HCT116 (cell line): ENCODE results near the gene MIPEP. TPM values are rescaled to one million over a fixed set of nuclear protein-coding genes. Genes with fewer than 3 reads are reported as not detected.

Experiments used
- ATAC-seq: fragments of 200-7000 bp; cut with Tn5 transposase; 2 replicates; pipeline ENCODE4 v1.9.1; 2020; ENCODE audit warnings: mild to moderate bottlenecking, moderate library complexity
- BruUV-seq: library from RNA; stranded (reverse); fragments of 400-500 nt; replicated peaks from 2 replicates; lab custom pipeline; 2021; lab: Mats Ljungman, UMichigan
- CTCF ChIA-PET: fragments of 300-600 bp; sonication (Branson Sonifier 250); formaldehyde crosslinking; loops from one replicate; lab custom pipeline; 2021; ENCODE audit warnings: antibody characterized with exemption; lab: Charles Lee
- POLR2A ChIA-PET: fragments of 300-600, 350-600 bp; sonication (Branson Sonifier 250); formaldehyde crosslinking; loops from one replicate; lab custom pipeline; 2021; ENCODE audit warnings: antibody characterized with exemption; lab: Charles Lee
- RAD21 ChIA-PET, 2 experiments: fragments of 300-600 bp; sonication (Branson Sonifier 250); formaldehyde crosslinking; loops; one replicate each; lab custom pipeline; 2023; ENCODE audit warnings: low total read pairs in 2 of 2; ENCODE audit not compliant: uncharacterized antibody in 2 of 2, unreplicated experiment in 2 of 2, low non-redundant PET in 1 of 2; lab: Charles Lee
- DNase-seq: peaks from one replicate; pipeline ENCODE4 v3.0.0-alpha.2; 2010; ENCODE audit warnings: low read depth, low spot score
- H2AFZ ChIP-seq: fragments of 200-600 bp; shearing (Covaris generic), sonication (generic); 2 replicates; pipeline ENCODE4 v1.6.1; 2017; ENCODE audit warnings: low read depth, mixed run types, mixed read lengths, antibody characterized with exemption, low read length; ENCODE audit not compliant: poor library complexity, severe bottlenecking
- H3K27ac ChIP-seq: 2 replicates; pipeline ENCODE4 v1.5.1; 2012; ENCODE audit warnings: low read depth, low read length
- H3K27me3 ChIP-seq: fragments of 200-600 bp; sonication (generic); 2 replicates; pipeline ENCODE4 v1.6.1; 2016; ENCODE audit warnings: mixed run types, low read length, mixed read lengths; ENCODE audit not compliant: insufficient read depth
- H3K36me3 ChIP-seq, 2 experiments: fragments of 200-500 bp in 1 of 2; fragments of 200-600 bp in 1 of 2; sonication (Bioruptor generic) in 1 of 2; sonication (generic) in 1 of 2; 2 replicates each; pipeline versions ENCODE4 v1.5.1 to v1.6.1; 2014 to 2016; ENCODE audit warnings: low read length in 2 of 2, inconsistent platforms in 1 of 2, mixed read lengths in 1 of 2, mixed run types in 1 of 2; ENCODE audit not compliant: insufficient read depth in 2 of 2, control insufficient read depth in 1 of 2
- H3K4me1 ChIP-seq, 2 experiments: fragments of 200-600 bp in 1 of 2; sonication (generic) in 1 of 2; 2 replicates each; pipeline versions ENCODE4 v1.5.1 to v1.6.1; 2012 to 2017; ENCODE audit warnings: low read length in 2 of 2, inconsistent platforms in 1 of 2, mild to moderate bottlenecking in 1 of 2, mixed read lengths in 1 of 2, mixed run types in 1 of 2, moderate library complexity in 1 of 2; ENCODE audit not compliant: insufficient read depth in 2 of 2, control insufficient read depth in 1 of 2
- H3K4me2 ChIP-seq: fragments of 200-600 bp; sonication (generic); 2 replicates; pipeline ENCODE4 v1.6.1; 2017; ENCODE audit warnings: mixed run types, low read length, mixed read lengths
- H3K4me3 ChIP-seq, 2 experiments: fragments of 200-600 bp in 1 of 2; sonication (generic) in 1 of 2; replicated peaks in 1 of 2; 2 replicates each; pipeline ENCODE4 v1.5.1; 2011 to 2016; ENCODE audit warnings: low read length in 2 of 2, control low read depth in 1 of 2, low read depth in 1 of 2, mild to moderate bottlenecking in 1 of 2, mixed read lengths in 1 of 2, mixed run types in 1 of 2
- H3K79me2 ChIP-seq: fragments of 200-600 bp; sonication (generic); 2 replicates; pipeline ENCODE4 v1.6.1; 2017; ENCODE audit warnings: mild to moderate bottlenecking, mixed run types, low read length, moderate library complexity, mixed read lengths; ENCODE audit not compliant: insufficient read depth
- H3K9ac ChIP-seq: fragments of 200-600 bp; sonication (generic); 2 replicates; pipeline ENCODE4 v1.6.1; 2016; ENCODE audit warnings: low read length, mixed read lengths
- H3K9me2 ChIP-seq: fragments of 200-600 bp; sonication (generic), shearing (Covaris generic); 2 replicates; pipeline ENCODE4 v1.6.1; 2017; ENCODE audit warnings: mixed run types, mild to moderate bottlenecking, moderate library complexity; ENCODE audit not compliant: insufficient read depth
- H3K9me3 ChIP-seq, 2 experiments: fragments of 200-500 bp in 1 of 2; fragments of 200-600 bp in 1 of 2; sonication (Bioruptor generic) in 1 of 2; sonication (generic) in 1 of 2; 2 replicates each; pipeline ENCODE4 v1.6.1; 2014 to 2017; ENCODE audit warnings: low read length in 2 of 2, mixed read lengths in 2 of 2, inconsistent platforms in 1 of 2, low read depth in 1 of 2, mild to moderate bottlenecking in 1 of 2, mixed run types in 1 of 2, moderate library complexity in 1 of 2; ENCODE audit not compliant: control insufficient read depth in 1 of 2, insufficient read depth in 1 of 2
- H4K20me1 ChIP-seq: fragments of 200-600 bp; sonication (generic), shearing (Covaris generic); 2 replicates; pipeline ENCODE4 v1.6.1; 2017; ENCODE audit warnings: mixed run types, mild to moderate bottlenecking, moderate library complexity; ENCODE audit not compliant: insufficient read depth
- CBX3 ChIP-seq: IDR thresholded peaks from 2 replicates; pipeline ENCODE4 v1.6.1; 2012; ENCODE audit warnings: low read depth
- EZH2phosphoT487 ChIP-seq: fragments of 200-600 bp; IDR thresholded peaks from 2 replicates; pipeline ENCODE4 v1.6.1; 2018; ENCODE audit warnings: antibody characterized with exemption, borderline replicate concordance
- MAX ChIP-seq: IDR thresholded peaks from 2 replicates; pipeline ENCODE4 v1.6.1; 2012
- POLR2A ChIP-seq: IDR thresholded peaks from 2 replicates; pipeline ENCODE4 v1.7.0; 2011; ENCODE audit warnings: borderline replicate concordance; ENCODE audit not compliant: insufficient read depth, insufficient read length; ENCODE audit errors: extremely low read depth
- POLR2AphosphoS5 ChIP-seq: IDR thresholded peaks from 2 replicates; pipeline ENCODE4 v1.6.1; 2011; ENCODE audit warnings: mild to moderate bottlenecking, low read depth, low read length, moderate library complexity
- RAD21 ChIP-seq: IDR thresholded peaks from 2 replicates; pipeline ENCODE4 v1.6.1; 2012; ENCODE audit warnings: low read depth, mild to moderate bottlenecking
- REST ChIP-seq: IDR thresholded peaks from 2 replicates; pipeline ENCODE4 v1.6.1; 2012; ENCODE audit warnings: low read depth
- SP1 ChIP-seq: IDR thresholded peaks from 2 replicates; pipeline ENCODE4 v1.6.1; 2012; ENCODE audit warnings: low read depth
- YY1 ChIP-seq: IDR thresholded peaks from 2 replicates; pipeline ENCODE4 v1.6.1; 2011; ENCODE audit warnings: low read length, low read depth, moderate library complexity, mild to moderate bottlenecking; ENCODE audit not compliant: insufficient replicate concordance; ENCODE audit errors: extremely low read depth
- ZNF274 ChIP-seq: fragments of 200-500 bp; sonication (Bioruptor generic); IDR thresholded peaks from 2 replicates; pipeline ENCODE4 v1.6.1; 2014; ENCODE audit warnings: mild to moderate bottlenecking, low read depth, low read length, inconsistent platforms
- intact Hi-C: fragments of 100-400 bp; cut with micrococcal nuclease; formaldehyde crosslinking; loops from 2 replicates; pipeline ENCODE4 v1.10.0; 2022
- total RNA-seq: library from RNA; stranded (reverse); gene quantifications from one replicate; pipeline ENCODE4 v1.2.1, GENCODE V29; 2021; ENCODE audit not compliant: unreplicated experiment
- TF ChIP-seq, protein P1 (sequence below), 3 experiments: fragments of 200-600 bp in 1 of 3; sonication (generic) in 1 of 3; IDR thresholded peaks in 2 of 3; conservative IDR thresholded peaks in 1 of 3; 2 replicates each; pipeline ENCODE4 v1.5.1; 2012 to 2017; ENCODE audit warnings: low read depth in 2 of 3, low read length in 2 of 3, antibody characterized with exemption in 1 of 3, borderline replicate concordance in 1 of 3, control low read depth in 1 of 3, mild to moderate bottlenecking in 1 of 3, mixed read lengths in 1 of 3, mixed run types in 1 of 3, moderate library complexity in 1 of 3; ENCODE audit not compliant: insufficient read depth in 1 of 3
- TF ChIP-seq, protein P2 (sequence below): IDR thresholded peaks from 2 replicates; pipeline ENCODE4 v1.6.1; 2012

The MIPEP gene
- total RNA-seq, 1 experiment from 2014 or later, result 33.3 TPM

GRCh38 chr13:23731709-23732108 lies 157.5 kb downstream of the MIPEP start:
- no peak overlapping the region for H3K9ac ChIP-seq
- H3K4me1 ChIP-seq, result no peaks in the 10 kb centered on the region
- H3K4me2 ChIP-seq, result no peak overlapping the region
- H2AFZ ChIP-seq, result no peak overlapping the region
- H3K27ac ChIP-seq, result no peak overlapping the region
- H3K9me2 ChIP-seq, result no peaks in the 10 kb centered on the region
- RAD21 ChIA-PET, result no interaction called here
- no peak overlapping the region for H3K4me3 ChIP-seq
- BruUV-seq, result no TSS peak
- TF ChIP-seq RAD21 (no peak), YY1 (no peak), POLR2A (no peak), MAX (no peak), EZH2phosphoT487 (no peak), ZNF274 (no peak), CBX3 (no peak), POLR2AphosphoS5 (no peak), REST (no peak), SP1 (no peak)
- TF ChIP-seq, protein P1, sequence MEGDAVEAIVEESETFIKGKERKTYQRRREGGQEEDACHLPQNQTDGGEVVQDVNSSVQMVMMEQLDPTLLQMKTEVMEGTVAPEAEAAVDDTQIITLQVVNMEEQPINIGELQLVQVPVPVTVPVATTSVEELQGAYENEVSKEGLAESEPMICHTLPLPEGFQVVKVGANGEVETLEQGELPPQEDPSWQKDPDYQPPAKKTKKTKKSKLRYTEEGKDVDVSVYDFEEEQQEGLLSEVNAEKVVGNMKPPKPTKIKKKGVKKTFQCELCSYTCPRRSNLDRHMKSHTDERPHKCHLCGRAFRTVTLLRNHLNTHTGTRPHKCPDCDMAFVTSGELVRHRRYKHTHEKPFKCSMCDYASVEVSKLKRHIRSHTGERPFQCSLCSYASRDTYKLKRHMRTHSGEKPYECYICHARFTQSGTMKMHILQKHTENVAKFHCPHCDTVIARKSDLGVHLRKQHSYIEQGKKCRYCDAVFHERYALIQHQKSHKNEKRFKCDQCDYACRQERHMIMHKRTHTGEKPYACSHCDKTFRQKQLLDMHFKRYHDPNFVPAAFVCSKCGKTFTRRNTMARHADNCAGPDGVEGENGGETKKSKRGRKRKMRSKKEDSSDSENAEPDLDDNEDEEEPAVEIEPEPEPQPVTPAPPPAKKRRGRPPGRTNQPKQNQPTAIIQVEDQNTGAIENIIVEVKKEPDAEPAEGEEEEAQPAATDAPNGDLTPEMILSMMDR (IDR thresholded peaks at IDR 0.05 in 2 of 3, conservative IDR thresholded peaks at IDR 0.05 in 1 of 3; ENCODE audit: borderline replicate concordance in 1 of 3, insufficient read depth in 1 of 3, low read depth in 2 of 3, low read length in 2 of 3), result no peak
- TF ChIP-seq, protein P2, sequence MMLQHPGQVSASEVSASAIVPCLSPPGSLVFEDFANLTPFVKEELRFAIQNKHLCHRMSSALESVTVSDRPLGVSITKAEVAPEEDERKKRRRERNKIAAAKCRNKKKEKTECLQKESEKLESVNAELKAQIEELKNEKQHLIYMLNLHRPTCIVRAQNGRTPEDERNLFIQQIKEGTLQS, result no peak
- TF ChIP-seq, all 23 proteins: peak for 0
- DNase-seq, result no peak
- H3K79me2 ChIP-seq, result no peaks in the 10 kb centered on the region
- CTCF ChIA-PET, result interaction anchor here (0.6 kb wide), 1 partner anchor 19 kb away, joined by 3 read pairs; no protein-coding TSS in a partner anchor
- H4K20me1 ChIP-seq, result no peaks in the 10 kb centered on the region
- H3K9me3 ChIP-seq, result no peaks in the 10 kb centered on the region
- ATAC-seq, result no peak
- no peaks in the 10 kb centered on the region for H3K27me3 ChIP-seq
- H3K36me3 ChIP-seq, result no peaks in the 10 kb centered on the region
- intact Hi-C loops, result no loop called here
- POLR2A ChIA-PET, result no interaction called here
